Vagina (tissue), 2 donors: ENCODE measurements around the gene LURAP1L. TPM values are rescaled to one million over a fixed set of nuclear protein-coding genes. Genes with fewer than 3 reads are reported as not detected.

ENCODE experiments used
- DNase-seq, 2 donors: peaks; one replicate each; pipeline ENCODE4 v3.0.0-alpha.2; 2017; ENCODE audit errors: extremely low spot score in 2 of 2
- H3K27ac ChIP-seq: fragments of 200-600 bp; sonication (generic); one replicate; pipeline ENCODE4 v1.5.1; 2019
- H3K27me3 ChIP-seq: fragments of 200-600 bp; sonication (generic); one replicate; pipeline ENCODE4 v1.5.1; 2019
- H3K36me3 ChIP-seq, 2 donors: fragments of 200-600 bp; sonication (generic); one replicate each; pipeline ENCODE4 v1.5.1; 2017 to 2019
- H3K4me1 ChIP-seq: fragments of 200-600 bp; sonication (generic); one replicate; pipeline ENCODE4 v1.5.1; 2019
- H3K4me3 ChIP-seq, 2 donors: fragments of 200-600 bp; sonication (generic); 1 replicate in 1 of 2; 2 replicates in 1 of 2; pipeline ENCODE4 v1.5.1; 2016 to 2019
- H3K9me3 ChIP-seq: fragments of 200-600 bp; sonication (generic); one replicate; pipeline ENCODE4 v1.5.1; 2019
- POLR2A ChIP-seq, 2 donors: fragments of 450-650 bp; IDR thresholded peaks; one replicate each; pipeline ENCODE4 v1.6.1; 2017; ENCODE audit warnings: antibody characterized with exemption in 2 of 2, mild to moderate bottlenecking in 2 of 2, moderate library complexity in 2 of 2
- POLR2AphosphoS5 ChIP-seq, 2 donors: sonication (generic); formaldehyde crosslinking; IDR thresholded peaks; one replicate each; pipeline ENCODE4 v1.9.0; 2017; ENCODE audit warnings: antibody characterized with exemption in 2 of 2, mild to moderate bottlenecking in 2 of 2, low read depth in 1 of 2; ENCODE audit not compliant: insufficient read depth in 1 of 2
- intact Hi-C: fragments of 100-400 bp; cut with DNase I; formaldehyde crosslinking; loops from one replicate; pipeline ENCODE4 v1.15.1; 2023
- total RNA-seq: library from RNA; depleted of rRNA; stranded (reverse); fragments of >200 nt; gene quantifications from one replicate; pipeline ENCODE4 v1.2.3, GENCODE V29; 2016
- TF ChIP-seq, protein P1 (sequence below), 3 experiments: fragments of 450-650 bp in 2 of 3; fragments of 200-600 bp in 1 of 3; sonication (generic) in 1 of 3; IDR thresholded peaks; one replicate each; pipeline ENCODE4 v1.5.1; 2017 to 2019; ENCODE audit warnings: antibody characterized with exemption in 3 of 3, mild to moderate bottlenecking in 2 of 3, moderate library complexity in 2 of 3

Gene LURAP1L, protein sequence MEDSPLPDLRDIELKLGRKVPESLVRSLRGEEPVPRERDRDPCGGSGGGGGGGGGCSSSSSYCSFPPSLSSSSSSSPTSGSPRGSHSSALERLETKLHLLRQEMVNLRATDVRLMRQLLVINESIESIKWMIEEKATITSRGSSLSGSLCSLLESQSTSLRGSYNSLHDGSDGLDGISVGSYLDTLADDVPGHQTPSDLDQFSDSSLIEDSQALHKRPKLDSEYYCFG
- total RNA-seq, result 14.5 TPM

DNA sequence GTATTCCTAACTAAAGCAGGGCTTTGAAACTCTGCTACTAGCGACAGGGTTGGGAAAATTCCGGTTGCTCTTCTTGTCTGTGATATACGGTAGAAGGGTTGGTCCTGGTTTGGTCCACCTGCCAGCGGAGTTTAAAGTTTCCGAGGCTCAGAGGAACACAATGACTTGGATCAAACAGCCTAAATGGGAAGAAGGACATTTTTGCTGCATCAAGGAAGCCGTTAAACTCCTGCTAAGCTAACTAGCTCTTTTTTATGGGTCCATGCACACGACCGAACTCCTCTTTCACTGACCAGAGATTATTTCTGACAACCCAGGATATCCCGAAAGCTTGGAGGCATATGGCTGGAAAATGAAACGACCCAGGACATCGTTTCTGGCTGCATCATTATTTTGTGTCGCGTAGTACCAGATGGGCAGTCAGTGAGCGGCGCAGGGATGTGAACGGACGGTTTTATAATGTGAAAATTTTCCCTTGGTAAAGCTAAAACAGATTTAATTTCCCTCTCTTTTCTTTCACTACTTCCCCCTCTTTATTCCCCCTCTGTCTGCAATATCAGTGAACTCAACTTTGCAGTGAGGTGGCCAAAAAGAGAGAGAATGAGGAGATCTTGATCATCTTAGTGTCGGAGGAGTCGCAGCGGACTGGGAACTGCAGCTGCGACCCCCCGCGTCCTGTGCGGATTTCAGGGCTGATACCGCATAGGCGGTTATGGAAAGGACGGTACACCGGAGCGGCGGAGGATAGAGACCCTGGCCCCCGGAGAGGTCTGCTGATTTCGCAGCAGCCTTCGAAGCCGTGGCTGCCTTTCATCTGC, at the start of gene LURAP1L:
TSS of gene LURAP1L (plus strand) at position 160 of the 818 bp plus-strand sequence. CDS start 696 bp downstream, outside the sequence.
- peak within 1 kb of the TSS; percentile 94 for H3K27ac ChIP-seq
- intact Hi-C loops, result no loop called here
- TF ChIP-seq POLR2A (IDR thresholded peaks at IDR 0.05) (peak in 1 of 2 donors; percentile 46), POLR2AphosphoS5 (IDR thresholded peaks at IDR 0.05; ENCODE audit: insufficient read depth in 1 of 2, low read depth in 1 of 2) (peak in 1 of 2 donors; percentile 74)
- TF ChIP-seq, protein P1, sequence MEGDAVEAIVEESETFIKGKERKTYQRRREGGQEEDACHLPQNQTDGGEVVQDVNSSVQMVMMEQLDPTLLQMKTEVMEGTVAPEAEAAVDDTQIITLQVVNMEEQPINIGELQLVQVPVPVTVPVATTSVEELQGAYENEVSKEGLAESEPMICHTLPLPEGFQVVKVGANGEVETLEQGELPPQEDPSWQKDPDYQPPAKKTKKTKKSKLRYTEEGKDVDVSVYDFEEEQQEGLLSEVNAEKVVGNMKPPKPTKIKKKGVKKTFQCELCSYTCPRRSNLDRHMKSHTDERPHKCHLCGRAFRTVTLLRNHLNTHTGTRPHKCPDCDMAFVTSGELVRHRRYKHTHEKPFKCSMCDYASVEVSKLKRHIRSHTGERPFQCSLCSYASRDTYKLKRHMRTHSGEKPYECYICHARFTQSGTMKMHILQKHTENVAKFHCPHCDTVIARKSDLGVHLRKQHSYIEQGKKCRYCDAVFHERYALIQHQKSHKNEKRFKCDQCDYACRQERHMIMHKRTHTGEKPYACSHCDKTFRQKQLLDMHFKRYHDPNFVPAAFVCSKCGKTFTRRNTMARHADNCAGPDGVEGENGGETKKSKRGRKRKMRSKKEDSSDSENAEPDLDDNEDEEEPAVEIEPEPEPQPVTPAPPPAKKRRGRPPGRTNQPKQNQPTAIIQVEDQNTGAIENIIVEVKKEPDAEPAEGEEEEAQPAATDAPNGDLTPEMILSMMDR (IDR thresholded peaks at IDR 0.05), result no peak
- H3K36me3 ChIP-seq, result no peaks in the 10 kb centered on the region
- H3K9me3 ChIP-seq, result no peaks in the 10 kb centered on the region
- peaks cover 25% of the 10 kb centered on the region for H3K4me1 ChIP-seq
- H3K4me3 ChIP-seq, result peak within 1 kb of the TSS; percentile 64 to 85
- no peak for DNase-seq
- H3K27me3 ChIP-seq, result no peaks in the 10 kb centered on the region

DNA sequence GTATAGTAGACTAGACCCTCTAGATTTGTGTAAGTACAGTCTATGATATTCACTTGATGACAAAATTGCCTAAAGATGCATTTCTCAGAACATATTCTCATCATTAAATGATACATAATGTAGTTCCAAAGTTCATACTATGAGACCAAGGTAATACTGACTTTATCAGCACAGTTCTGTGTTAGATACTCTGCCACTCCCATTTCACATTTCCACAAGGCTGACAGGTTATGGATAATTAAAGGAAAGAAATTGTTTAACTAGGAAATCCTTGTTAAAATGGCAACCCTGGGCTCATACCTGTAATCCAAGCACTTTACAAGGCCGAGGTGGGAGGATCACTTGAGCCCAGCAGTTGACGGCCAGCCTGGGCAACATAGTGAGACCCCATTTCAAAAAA, 48.0 kb upstream of the LURAP1L start:
- H3K4me1 ChIP-seq, result no peaks in the 10 kb centered on the region
- no peak for DNase-seq
- no peaks in the 10 kb centered on the region for H3K36me3 ChIP-seq
- H3K27ac ChIP-seq, result no peak overlapping the region
- no peak overlapping the region for H3K4me3 ChIP-seq
- intact Hi-C loops, result no loop called here
- H3K9me3 ChIP-seq, result no peaks in the 10 kb centered on the region
- TF ChIP-seq POLR2A (IDR thresholded peaks at IDR 0.05) (no peak), POLR2AphosphoS5 (IDR thresholded peaks at IDR 0.05; ENCODE audit: insufficient read depth in 1 of 2, low read depth in 1 of 2) (no peak)
- TF ChIP-seq, protein P1 (IDR thresholded peaks at IDR 0.05), result no peak
- H3K27me3 ChIP-seq, result no peaks in the 10 kb centered on the region

DNA sequence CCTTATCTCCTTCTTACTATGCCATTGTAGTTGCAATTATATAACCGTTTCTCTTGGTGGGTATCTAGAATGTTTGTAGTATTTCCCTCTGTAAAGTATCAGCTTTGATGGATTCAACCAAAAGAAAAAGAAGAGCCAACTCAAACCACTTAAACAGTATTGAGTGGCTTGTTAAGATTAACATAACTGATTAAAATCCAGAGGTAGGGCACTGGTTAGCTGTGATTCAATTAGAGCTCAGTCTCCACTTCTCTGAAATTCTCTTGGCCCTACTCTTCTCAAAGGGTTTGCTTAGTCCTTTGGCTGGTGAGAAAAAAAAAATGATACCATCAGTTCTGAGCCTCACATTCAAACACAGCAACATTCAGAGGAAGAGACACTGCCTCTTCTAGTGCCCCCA, 44.6 kb upstream of the LURAP1L start:
- no peak for DNase-seq
- H3K27ac ChIP-seq, result no peak overlapping the region
- no peaks in the 10 kb centered on the region for H3K4me1 ChIP-seq
- no peaks in the 10 kb centered on the region for H3K27me3 ChIP-seq
- intact Hi-C loops, result no loop called here
- no peak for TF ChIP-seq POLR2A (IDR thresholded peaks at IDR 0.05)
- TF ChIP-seq, protein P1 (IDR thresholded peaks at IDR 0.05), result no peak
- TF ChIP-seq POLR2AphosphoS5 (IDR thresholded peaks at IDR 0.05; ENCODE audit: insufficient read depth in 1 of 2, low read depth in 1 of 2), result no peak
- no peaks in the 10 kb centered on the region for H3K9me3 ChIP-seq
- H3K4me3 ChIP-seq, result no peak overlapping the region
- no peaks in the 10 kb centered on the region for H3K36me3 ChIP-seq

DNA sequence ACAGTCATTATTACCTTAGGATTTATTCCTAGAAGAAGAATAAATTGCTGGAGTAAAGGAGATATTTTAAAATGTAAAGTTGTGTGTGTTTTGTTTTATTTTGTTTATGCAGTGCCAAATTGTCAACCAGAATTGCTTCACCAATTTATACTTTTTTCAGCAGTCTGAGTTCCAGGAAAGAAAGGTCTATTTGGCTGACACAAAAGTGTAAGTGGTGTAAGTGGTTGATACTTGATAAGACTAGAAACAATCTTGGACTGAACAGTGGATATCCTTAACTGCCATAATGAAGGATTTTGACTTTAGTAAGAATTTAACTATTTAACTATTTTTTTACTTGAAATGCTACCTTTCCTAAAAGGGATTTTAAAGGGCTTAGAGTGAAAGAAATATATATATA, 43.9 kb upstream of the LURAP1L start:
- no peak overlapping the region for H3K27ac ChIP-seq
- no peak overlapping the region for H3K4me3 ChIP-seq
- H3K36me3 ChIP-seq, result no peaks in the 10 kb centered on the region
- intact Hi-C loops, result no loop called here
- no peaks in the 10 kb centered on the region for H3K4me1 ChIP-seq
- H3K9me3 ChIP-seq, result no peaks in the 10 kb centered on the region
- no peak for DNase-seq
- no peaks in the 10 kb centered on the region for H3K27me3 ChIP-seq
- TF ChIP-seq POLR2AphosphoS5 (IDR thresholded peaks at IDR 0.05; ENCODE audit: insufficient read depth in 1 of 2, low read depth in 1 of 2), result no peak
- TF ChIP-seq, protein P1 (IDR thresholded peaks at IDR 0.05), result no peak

DNA sequence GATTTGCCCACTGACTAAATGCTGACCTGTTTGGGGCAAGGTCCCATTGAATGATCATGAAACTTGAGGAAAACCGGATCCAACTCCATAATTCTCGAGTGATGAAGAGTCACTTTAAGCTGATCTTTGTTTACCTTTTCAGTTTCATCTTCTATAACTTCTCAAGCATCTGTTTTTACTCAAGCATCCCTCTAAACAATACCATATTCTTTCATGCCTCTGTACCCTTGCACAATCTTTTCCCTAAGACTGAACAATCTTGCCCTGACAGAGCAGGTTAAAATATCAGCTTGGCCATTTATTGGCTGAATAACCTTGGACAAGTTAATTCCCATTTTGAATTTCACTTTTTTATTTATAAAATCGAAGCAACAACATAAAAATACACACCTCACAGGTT, 41.8 kb upstream of the LURAP1L start:
- H3K4me3 ChIP-seq, result no peak overlapping the region
- no peaks in the 10 kb centered on the region for H3K36me3 ChIP-seq
- intact Hi-C loops, result no loop called here
- no peak for TF ChIP-seq POLR2AphosphoS5 (IDR thresholded peaks at IDR 0.05; ENCODE audit: insufficient read depth in 1 of 2, low read depth in 1 of 2)
- no peaks in the 10 kb centered on the region for H3K4me1 ChIP-seq
- no peak for DNase-seq
- H3K27me3 ChIP-seq, result no peaks in the 10 kb centered on the region
- H3K9me3 ChIP-seq, result no peaks in the 10 kb centered on the region
- no peak overlapping the region for H3K27ac ChIP-seq
